Measurements from ENCODE around the gene PRR30.
A peak's percentile ranks its signal among the peaks of the same experiment; 100 is the strongest.

PRR30 gene

GRCh38 chr2:27154488-27154887 is 15.3 kb upstream of the PRR30 start:
- DNase-seq (ENCODE audit: low read depth), result no peak

GRCh38 chr2:27152796-27153464 is 13.7 kb upstream of the PRR30 start:
- no peak for DNase-seq (ENCODE audit: low read depth)

- DNase-seq (ENCODE audit: low read depth), result no peak
Measured at GRCh38 chr2:27152102-27152795, 13.0 kb upstream of the PRR30 start.

- no peak for DNase-seq (ENCODE audit: low read depth)
Measured at GRCh38 chr2:27150639-27151230, 11.5 kb upstream of the PRR30 start.

GRCh38 chr2:27149570-27150405 is 10.6 kb upstream of the PRR30 start:
- DNase-seq (ENCODE audit: low read depth), result no peak

- DNase-seq (ENCODE audit: low read depth), result no peak
Measured at GRCh38 chr2:27148801-27149439, 9.7 kb upstream of the PRR30 start, which contains the start of gene TCF23. TSS of gene TCF23 (plus strand) at chr2:27149004. CDS start at chr2:27149134, 130 bp downstream.

GRCh38 chr2:27147935-27148334 is 8.7 kb upstream of the PRR30 start:
- DNase-seq (ENCODE audit: low read depth), result no peak

GRCh38 chr2:27145682-27146081 is 6.5 kb upstream of the PRR30 start:
- no peak for DNase-seq (ENCODE audit: low read depth)

- no peak for DNase-seq (ENCODE audit: low read depth)
Measured at GRCh38 chr2:27143285-27143684, 4.1 kb upstream of the PRR30 start.

GRCh38 chr2:27138111-27138510 is 1.1 kb downstream of the PRR30 start:
- DNase-seq (ENCODE audit: low read depth), result no peak

- no peak for DNase-seq (ENCODE audit: low read depth)
Measured at GRCh38 chr2:27137322-27137935, 1.8 kb downstream of the PRR30 start.

- no peak for DNase-seq (ENCODE audit: low read depth)
Measured at GRCh38 chr2:27136751-27137150, 2.5 kb downstream of the PRR30 start.

- DNase-seq (ENCODE audit: low read depth), result no peak
Measured at GRCh38 chr2:27135478-27135955, 3.7 kb downstream of the PRR30 start.

- no peak for DNase-seq (ENCODE audit: low read depth)
Measured at GRCh38 chr2:27134781-27135477, 4.3 kb downstream of the PRR30 start.

- DNase-seq (ENCODE audit: low read depth), result peak; percentile 94
Measured at GRCh38 chr2:27133905-27134780, 5.1 kb downstream of the PRR30 start, which contains the start of gene PREB. TSS of gene PREB (minus strand) at chr2:27134636. CDS start at chr2:27134421, 215 bp downstream.

GRCh38 chr2:27133195-27133875 is 5.9 kb downstream of the PRR30 start:
- no peak for DNase-seq (ENCODE audit: low read depth)

- DNase-seq (ENCODE audit: low read depth), result no peak
Measured at GRCh38 chr2:27131429-27131828, 7.8 kb downstream of the PRR30 start.

GRCh38 chr2:27130396-27130795 is 8.8 kb downstream of the PRR30 start:
- no peak for DNase-seq (ENCODE audit: low read depth)

All from fibroblast of the conjunctiva (primary cell).